DND-41 (cell line): ENCODE measurements around the gene ID3.

Experiments
- EZH2 ChIP-seq: IDR thresholded peaks from 3 replicates; pipeline ENCODE4 v1.6.1; 2012; ENCODE audit warnings: borderline replicate concordance, low read depth, mild to moderate bottlenecking, moderate library complexity, low read length, inconsistent platforms; ENCODE audit not compliant: severe bottlenecking
- TF ChIP-seq, protein P1 (sequence below): IDR thresholded peaks from 2 replicates; pipeline ENCODE4 v1.5.1; 2012; ENCODE audit warnings: borderline replicate concordance, low read length, moderate library complexity, mild to moderate bottlenecking; ENCODE audit not compliant: poor library complexity, severe bottlenecking; ENCODE audit errors: extremely low read depth

DNA sequence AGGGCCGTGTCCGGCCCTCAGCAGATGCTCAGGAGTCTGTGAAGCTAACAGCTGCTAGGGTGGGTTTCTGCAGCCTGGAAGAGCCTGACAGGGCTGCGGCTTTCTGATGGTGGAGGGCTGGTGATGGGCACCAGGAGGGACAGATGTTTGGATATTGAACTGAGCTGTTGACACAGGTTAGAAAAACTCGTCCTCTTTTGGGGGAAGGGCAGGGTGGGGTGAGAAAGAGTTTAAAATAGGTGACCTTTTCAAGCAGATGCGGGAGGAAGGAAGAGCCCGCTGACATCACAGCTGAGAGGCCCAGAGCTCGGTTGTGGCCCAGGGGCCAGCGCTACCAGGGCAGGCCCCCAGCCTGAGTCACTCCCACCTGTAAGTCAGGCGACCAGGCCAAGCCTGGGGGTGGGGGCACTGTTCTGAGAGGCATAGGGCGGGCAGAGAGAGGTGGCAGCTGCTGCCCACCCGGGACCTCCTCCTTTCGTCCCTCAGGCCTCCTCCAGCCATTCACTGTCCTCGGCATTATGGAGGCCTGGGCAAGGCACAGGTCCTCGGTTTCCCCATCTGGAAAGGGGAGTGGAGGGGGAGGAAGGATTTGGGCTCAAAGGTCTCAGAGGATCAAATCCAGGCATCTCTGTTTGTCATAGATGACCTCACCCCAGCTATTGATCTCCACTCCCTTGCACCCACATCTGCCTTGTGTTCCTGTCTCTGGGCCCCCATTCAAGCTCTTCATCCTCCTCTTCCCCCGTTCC is 32.3 kb upstream of the ID3 start:
- TF ChIP-seq, protein P1, sequence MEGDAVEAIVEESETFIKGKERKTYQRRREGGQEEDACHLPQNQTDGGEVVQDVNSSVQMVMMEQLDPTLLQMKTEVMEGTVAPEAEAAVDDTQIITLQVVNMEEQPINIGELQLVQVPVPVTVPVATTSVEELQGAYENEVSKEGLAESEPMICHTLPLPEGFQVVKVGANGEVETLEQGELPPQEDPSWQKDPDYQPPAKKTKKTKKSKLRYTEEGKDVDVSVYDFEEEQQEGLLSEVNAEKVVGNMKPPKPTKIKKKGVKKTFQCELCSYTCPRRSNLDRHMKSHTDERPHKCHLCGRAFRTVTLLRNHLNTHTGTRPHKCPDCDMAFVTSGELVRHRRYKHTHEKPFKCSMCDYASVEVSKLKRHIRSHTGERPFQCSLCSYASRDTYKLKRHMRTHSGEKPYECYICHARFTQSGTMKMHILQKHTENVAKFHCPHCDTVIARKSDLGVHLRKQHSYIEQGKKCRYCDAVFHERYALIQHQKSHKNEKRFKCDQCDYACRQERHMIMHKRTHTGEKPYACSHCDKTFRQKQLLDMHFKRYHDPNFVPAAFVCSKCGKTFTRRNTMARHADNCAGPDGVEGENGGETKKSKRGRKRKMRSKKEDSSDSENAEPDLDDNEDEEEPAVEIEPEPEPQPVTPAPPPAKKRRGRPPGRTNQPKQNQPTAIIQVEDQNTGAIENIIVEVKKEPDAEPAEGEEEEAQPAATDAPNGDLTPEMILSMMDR, result no peak
- TF ChIP-seq EZH2, result no peak
